Occipital lobe (tissue), 2 donors: ENCODE measurements around the gene CNOT1. TPM values are rescaled to one million over a fixed set of nuclear protein-coding genes. Genes with fewer than 3 reads are reported as not detected.

Experiments used
- DNase-seq: peaks from one replicate; lab custom pipeline; 2025; lab: John Stamatoyannopoulos, UW
- total RNA-seq: library from RNA; depleted of rRNA; stranded (reverse); fragments of >200 nt; gene quantifications from one replicate; pipeline ENCODE4 v1.2.3, GENCODE V29; 2014

CNOT1 gene
- total RNA-seq, 1 donor from 2014 or later: 81.6 TPM

- DNase-seq: no peak
Measured at GRCh38 chr16:58518083-58518979, 111.3 kb downstream of the CNOT1 start.

- no peak for DNase-seq
Measured at GRCh38 chr16:58516768-58517107, 112.9 kb downstream of the CNOT1 start.

- no peak for DNase-seq
Measured at GRCh38 chr16:58515871-58516767, 113.5 kb downstream of the CNOT1 start.

- peak; percentile 82 for DNase-seq
Measured at GRCh38 chr16:58515125-58515870, 114.3 kb downstream of the CNOT1 start, which contains the start of gene SETD6. SETD6 (plus strand) TSS chr16:58515517; CDS start chr16:58515538, 21 bp downstream.

GRCh38 chr16:58513874-58514273 is 115.8 kb downstream of the CNOT1 start:
- DNase-seq: no peak

GRCh38 chr16:58511933-58512815 is 117.5 kb downstream of the CNOT1 start:
- DNase-seq: peak; percentile 23

- DNase-seq: no peak
Measured at GRCh38 chr16:58510776-58511628, 118.6 kb downstream of the CNOT1 start.

- no peak for DNase-seq
Measured at GRCh38 chr16:58510097-58510775, 119.4 kb downstream of the CNOT1 start.

GRCh38 chr16:58509256-58510096 is 120.2 kb downstream of the CNOT1 start:
- DNase-seq: no peak

- no peak for DNase-seq
Measured at GRCh38 chr16:58508671-58509251, 120.9 kb downstream of the CNOT1 start.

- DNase-seq: no peak
Measured at GRCh38 chr16:58507963-58508670, 121.5 kb downstream of the CNOT1 start.

GRCh38 chr16:58507195-58507962 is 122.2 kb downstream of the CNOT1 start:
- DNase-seq: no peak

- no peak for DNase-seq
Measured at GRCh38 chr16:58506241-58507194, 123.1 kb downstream of the CNOT1 start.

- no peak for DNase-seq
Measured at GRCh38 chr16:58503863-58504688, 125.5 kb downstream of the CNOT1 start.
